Neural progenitor cell (in vitro differentiated cells): Measurements from ENCODE around the gene CNOT2. TPM values are rescaled to one million over a fixed set of nuclear protein-coding genes. Genes with fewer than 3 reads are reported as not detected.

Experiments
- DNase-seq: peaks from one replicate; pipeline ENCODE4 v3.0.0-alpha.2; 2016; ENCODE audit warnings: low spot score
- H2AFZ ChIP-seq: fragments of 200-600 bp; sonication (generic); replicated peaks from 2 replicates; pipeline ENCODE4 v1.6.1; 2016; ENCODE audit warnings: antibody characterized with exemption
- H3F3A ChIP-seq: fragments of 200-600 bp; sonication (generic); 2 replicates; pipeline ENCODE4 v1.6.1; 2016; ENCODE audit warnings: antibody characterized with exemption, low read depth
- H3K27ac ChIP-seq: fragments of 200-600 bp; sonication (generic); 2 replicates; pipeline ENCODE4 v1.5.1; 2016; ENCODE audit warnings: mild to moderate bottlenecking
- H3K27me3 ChIP-seq: fragments of 200-600 bp; sonication (generic); 2 replicates; pipeline ENCODE4 v1.6.1; 2016; ENCODE audit warnings: mild to moderate bottlenecking, moderate library complexity
- H3K36me3 ChIP-seq: fragments of 200-600 bp; sonication (generic); 2 replicates; pipeline ENCODE4 v1.5.1; 2016
- H3K4me1 ChIP-seq: fragments of 200-600 bp; sonication (generic); 2 replicates; pipeline ENCODE4 v1.6.1; 2016; ENCODE audit warnings: mixed run types
- H3K4me2 ChIP-seq: fragments of 200-600 bp; sonication (generic); 2 replicates; pipeline ENCODE4 v1.6.1; 2016
- H3K4me3 ChIP-seq: fragments of 200-600 bp; sonication (generic); 2 replicates; pipeline ENCODE4 v1.5.1; 2016
- H3K79me2 ChIP-seq: fragments of 200-600 bp; sonication (generic); 2 replicates; pipeline ENCODE4 v1.6.1; 2016; ENCODE audit warnings: low read depth
- H3K9ac ChIP-seq: fragments of 200-600 bp; sonication (generic); 2 replicates; pipeline ENCODE4 v1.6.1; 2016
- H3K9me3 ChIP-seq: fragments of 200-600 bp; sonication (generic); 2 replicates; pipeline ENCODE4 v1.5.1; 2016; ENCODE audit warnings: low read depth
- H4K20me1 ChIP-seq: fragments of 200-600 bp; sonication (generic); 2 replicates; pipeline ENCODE4 v1.6.1; 2016; ENCODE audit warnings: low read depth
- H3K27ac Mint-ChIP-seq: 3 replicates; pipeline ENCODE4 v1.8.0; 2021; ENCODE audit warnings: mixed read lengths
- H3K27me3 Mint-ChIP-seq: 2 replicates; pipeline ENCODE4 v1.8.0; 2022; ENCODE audit warnings: low read depth, mild to moderate bottlenecking, inconsistent platforms, moderate library complexity, mixed read lengths; ENCODE audit not compliant: insufficient read depth
- H3K36me3 Mint-ChIP-seq: 3 replicates; pipeline ENCODE4 v1.8.0; 2021; ENCODE audit warnings: mixed read lengths
- H3K4me1 Mint-ChIP-seq: 3 replicates; pipeline ENCODE4 v1.8.0; 2021; ENCODE audit warnings: mixed read lengths
- H3K4me3 Mint-ChIP-seq: 3 replicates; pipeline ENCODE4 v1.8.0; 2021; ENCODE audit warnings: mild to moderate bottlenecking, moderate library complexity, mixed read lengths
- H3K9me3 Mint-ChIP-seq: 3 replicates; pipeline ENCODE4 v1.8.0; 2020; ENCODE audit warnings: mixed read lengths
- CTCF ChIP-seq: fragments of 200-600 bp; sonication (generic); IDR thresholded peaks from 2 replicates; pipeline ENCODE4 v1.5.1; 2017; ENCODE audit warnings: antibody characterized with exemption, mild to moderate bottlenecking
- EZH2 ChIP-seq: fragments of 200-600 bp; sonication (generic); IDR thresholded peaks from 2 replicates; pipeline ENCODE4 v1.6.1; 2017; ENCODE audit warnings: antibody characterized with exemption, mild to moderate bottlenecking, moderate library complexity
- EZH2phosphoT487 ChIP-seq: fragments of 200-600 bp; sonication (generic); IDR thresholded peaks from 2 replicates; pipeline ENCODE4 v1.6.1; 2017; ENCODE audit warnings: antibody characterized with exemption
- total RNA-seq: library from RNA; depleted of rRNA; stranded (reverse); fragments of >200 nt; gene quantifications from 2 replicates; pipeline ENCODE4 v1.2.3, GENCODE V29; 2015; ENCODE audit warnings: low replicate concordance

The CNOT2 gene
- total RNA-seq, 1 donor from 2014 or later, result 250 TPM

DNA sequence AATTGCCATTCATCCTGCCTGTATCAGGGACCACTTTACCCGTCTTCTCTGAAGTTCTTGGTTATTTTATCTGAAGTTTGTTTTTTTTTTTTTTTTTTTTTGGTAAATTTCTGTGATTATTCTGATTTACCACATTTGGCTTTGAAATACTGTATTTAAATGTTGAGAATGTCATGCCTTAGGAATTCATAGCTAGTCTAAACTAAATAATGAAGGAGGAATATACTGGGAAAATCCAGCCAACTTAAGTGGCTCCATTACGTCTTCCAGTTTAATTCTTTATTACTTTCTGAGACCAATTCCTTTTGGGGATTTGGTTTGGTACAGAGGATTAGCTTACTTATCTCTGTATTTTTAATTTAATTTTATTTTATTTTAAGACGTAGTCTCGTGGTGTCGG, 62.6 kb downstream of the CNOT2 start:
- H3K4me3 Mint-ChIP-seq, result no peak overlapping the region
- H3K4me1 Mint-ChIP-seq, result no peaks in the 10 kb centered on the region
- Histone ChIP-seq H3K9me3 (no peaks in the 10 kb centered on the region), H3F3A (no peaks in the 10 kb centered on the region), H3K36me3 (no peaks in the 10 kb centered on the region), H3K79me2 (peaks cover 86% of the 10 kb centered on the region), H3K27me3 (no peaks in the 10 kb centered on the region), H2AFZ (no peak overlapping the region), H3K9ac (no peak overlapping the region), H3K27ac (no peak overlapping the region), H3K4me2 (no peak overlapping the region), H3K4me3 (no peak overlapping the region), H4K20me1 (peaks cover 16% of the 10 kb centered on the region), H3K4me1 (no peaks in the 10 kb centered on the region)
- peaks cover 30% of the 10 kb centered on the region for H3K9me3 Mint-ChIP-seq
- peaks cover 2% of the 10 kb centered on the region for H3K27me3 Mint-ChIP-seq
- H3K27ac Mint-ChIP-seq, result no peak overlapping the region
- no peak for DNase-seq
- no peak for TF ChIP-seq EZH2phosphoT487
- no peak for TF ChIP-seq EZH2
- TF ChIP-seq CTCF, result no peak
- H3K36me3 Mint-ChIP-seq, result peaks cover 44% of the 10 kb centered on the region

GRCh38 chr12:70306676-70307075, 63.4 kb downstream of the CNOT2 start:
- Histone ChIP-seq H3K79me2 (peaks cover 82% of the 10 kb centered on the region), H3K27ac (no peak overlapping the region), H3K4me2 (no peak overlapping the region), H3K4me1 (no peaks in the 10 kb centered on the region), H3K9me3 (no peaks in the 10 kb centered on the region), H4K20me1 (peaks cover 16% of the 10 kb centered on the region), H3K36me3 (peaks cover 4% of the 10 kb centered on the region), H3F3A (no peaks in the 10 kb centered on the region), H3K4me3 (no peak overlapping the region), H3K27me3 (no peaks in the 10 kb centered on the region), H2AFZ (no peak overlapping the region), H3K9ac (no peak overlapping the region)
- TF ChIP-seq CTCF (no peak), EZH2phosphoT487 (no peak), EZH2 (no peak)
- peaks cover 24% of the 10 kb centered on the region for H3K9me3 Mint-ChIP-seq
- peaks cover 2% of the 10 kb centered on the region for H3K27me3 Mint-ChIP-seq
- H3K4me3 Mint-ChIP-seq, result no peak overlapping the region
- no peaks in the 10 kb centered on the region for H3K4me1 Mint-ChIP-seq
- DNase-seq, result no peak
- peaks cover 40% of the 10 kb centered on the region for H3K36me3 Mint-ChIP-seq
- no peak overlapping the region for H3K27ac Mint-ChIP-seq

DNA sequence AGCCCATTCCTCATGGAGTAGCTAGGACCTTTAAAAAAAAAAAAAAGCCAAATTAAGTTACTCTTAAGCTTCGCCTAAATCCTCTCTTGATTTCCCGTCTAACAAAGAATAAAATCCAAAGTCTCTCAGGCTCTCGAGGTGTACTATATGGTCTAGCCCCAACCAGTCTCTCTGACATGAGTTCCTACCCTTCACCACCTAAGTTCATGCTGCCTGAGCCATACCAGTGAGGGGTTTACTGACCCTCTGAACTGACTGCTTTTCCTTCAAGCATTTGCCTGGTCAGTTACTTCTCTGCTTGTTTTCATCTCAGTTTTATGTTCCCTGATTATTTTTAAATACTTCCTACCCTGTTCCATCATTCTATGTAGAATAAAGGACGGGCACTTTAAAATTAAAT, 64.6 kb downstream of the CNOT2 start:
- no peak overlapping the region for H3K4me3 ChIP-seq
- no peaks in the 10 kb centered on the region for H3K9me3 ChIP-seq
- DNase-seq, result no peak
- Mint-ChIP-seq H3K4me3 (no peak overlapping the region), H3K36me3 (peaks cover 39% of the 10 kb centered on the region), H3K27ac (no peak overlapping the region), H3K27me3 (peaks cover 2% of the 10 kb centered on the region), H3K9me3 (peaks cover 21% of the 10 kb centered on the region), H3K4me1 (no peaks in the 10 kb centered on the region)
- no peaks in the 10 kb centered on the region for H3K4me1 ChIP-seq
- no peaks in the 10 kb centered on the region for H3F3A ChIP-seq
- no peaks in the 10 kb centered on the region for H3K27me3 ChIP-seq
- peaks cover 4% of the 10 kb centered on the region for H3K36me3 ChIP-seq
- H3K79me2 ChIP-seq, result peaks cover 85% of the 10 kb centered on the region
- no peak overlapping the region for H3K27ac ChIP-seq
- H2AFZ ChIP-seq, result no peak overlapping the region
- no peak overlapping the region for H3K4me2 ChIP-seq
- H3K9ac ChIP-seq, result no peak overlapping the region
- peaks cover 16% of the 10 kb centered on the region for H4K20me1 ChIP-seq
- TF ChIP-seq EZH2 (no peak), CTCF (no peak), EZH2phosphoT487 (no peak)
